Tibial nerve (tissue), 3 donors: Measurements from ENCODE around the gene DNAJC4.

Source experiments
- EP300 ChIP-seq, 2 donors: sonication (generic); formaldehyde crosslinking; IDR thresholded peaks; one replicate each; pipeline ENCODE4 v1.6.1; 2017; ENCODE audit warnings: antibody characterized with exemption in 2 of 2, mild to moderate bottlenecking in 1 of 2
- POLR2A ChIP-seq, 2 donors: fragments of 450-650 bp; IDR thresholded peaks; one replicate each; pipeline ENCODE4 v1.6.1; 2017; ENCODE audit warnings: antibody characterized with exemption in 2 of 2, mild to moderate bottlenecking in 2 of 2, moderate library complexity in 2 of 2

GRCh38 chr11:64258946-64259532 lies 28.7 kb downstream of the DNAJC4 start:
- no peak for TF ChIP-seq EP300 (IDR thresholded peaks at IDR 0.05)
- no peak for TF ChIP-seq POLR2A (IDR thresholded peaks at IDR 0.05)
